HG03159 (cell line): ENCODE data around the gene DNHD1.
A peak's percentile ranks its signal among the peaks of the same experiment; 100 is the strongest.

Source experiments
- ATAC-seq: cut with Tn5 transposase; IDR thresholded peaks from one replicate; pipeline ENCODE4 v1.9.1; 2021; ENCODE audit warnings: mild to moderate bottlenecking, moderate library complexity; ENCODE audit not compliant: unreplicated experiment

DNHD1 gene

GRCh38 chr11:6611092-6611962 is 114.2 kb downstream of the DNHD1 start:
- peak; percentile 9 for ATAC-seq

GRCh38 chr11:6611963-6612212 is 114.8 kb downstream of the DNHD1 start:
- ATAC-seq = no peak

- peak; percentile 91 for ATAC-seq
These were observed 115.3 kb downstream of the DNHD1 start, which contains the start of gene TAF10 for GRCh38 chr11:6612213-6613041. Gene TAF10, minus strand, starts transcription at chr11:6612216. Its CDS starts 27 bp downstream, at chr11:6612189.

DNA sequence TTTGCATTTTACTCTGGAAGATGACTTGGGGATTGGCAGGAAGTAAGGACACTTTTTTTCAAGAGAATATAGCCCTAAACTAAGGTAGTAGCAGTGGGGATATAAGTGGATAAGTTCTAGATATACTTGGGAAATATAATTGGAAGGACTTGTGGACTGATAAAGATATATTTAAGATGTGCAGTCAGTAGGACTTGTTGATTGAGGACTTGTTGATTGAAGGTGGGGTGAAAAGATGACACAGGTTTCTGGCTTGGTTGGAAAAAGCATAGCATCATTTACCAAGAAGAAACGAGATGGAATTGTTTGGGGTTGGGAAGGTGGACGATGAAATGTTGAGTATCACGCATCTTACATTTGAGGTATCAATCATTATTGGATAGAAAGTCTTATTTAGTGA is 116.4 kb downstream of the DNHD1 start:
- ATAC-seq = no peak

DNA sequence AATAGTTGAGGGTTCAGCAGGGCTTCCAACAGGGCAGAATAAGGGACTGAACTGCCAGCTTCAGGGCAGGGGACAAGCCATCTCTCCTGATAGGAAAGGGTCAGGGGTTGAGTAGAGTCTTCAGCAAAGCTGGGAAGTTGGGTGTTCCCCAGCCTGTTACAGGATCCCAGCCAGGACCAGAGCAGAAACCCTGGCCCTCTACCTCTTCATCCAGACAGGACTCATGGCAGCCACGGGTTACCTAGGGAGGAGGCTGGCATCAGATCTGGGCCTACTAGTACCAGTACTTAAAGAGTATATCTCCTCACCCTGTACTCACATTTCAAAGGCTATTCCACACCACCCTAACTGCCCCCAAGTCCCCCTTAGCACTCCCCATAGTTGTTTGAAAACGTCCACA is 117.4 kb downstream of the DNHD1 start:
- ATAC-seq = no peak

- no peak for ATAC-seq
These were observed 118.0 kb downstream of the DNHD1 start for GRCh38 chr11:6615046-6615445.

DNA sequence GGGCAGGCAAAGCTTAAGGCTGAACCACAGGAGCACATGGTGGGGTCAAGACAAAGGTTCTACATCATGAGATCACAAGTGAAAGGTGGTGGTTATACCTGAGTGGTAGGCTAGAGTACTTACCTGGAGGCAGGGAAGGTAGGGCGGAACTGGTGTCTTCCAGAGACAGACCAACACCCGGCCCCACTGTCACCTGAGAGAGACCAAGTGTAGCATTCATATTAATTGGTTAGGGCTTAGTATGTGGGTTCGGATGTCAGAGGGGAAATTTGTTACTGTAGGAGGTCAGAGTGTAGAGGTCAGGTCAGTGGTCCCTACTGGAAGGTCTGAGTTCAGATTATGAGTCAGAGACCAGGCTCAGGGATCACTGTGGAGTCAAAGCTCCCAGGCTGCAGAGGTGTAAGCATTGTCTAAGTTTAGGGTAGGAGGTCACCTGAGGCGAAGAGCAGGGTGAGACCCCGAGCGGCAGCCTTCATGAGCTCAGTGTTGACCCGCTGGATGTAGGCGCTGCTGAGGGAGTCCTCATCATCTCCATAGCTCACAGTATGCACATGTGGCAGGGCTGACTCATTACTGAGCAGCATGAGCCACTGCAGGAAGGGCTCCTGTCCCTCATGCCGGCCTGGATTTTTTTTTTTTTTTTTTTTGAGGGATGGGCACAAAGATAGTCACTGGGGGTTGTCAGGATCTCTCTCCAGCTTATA is 119.0 kb downstream of the DNHD1 start:
- no peak for ATAC-seq

DNA sequence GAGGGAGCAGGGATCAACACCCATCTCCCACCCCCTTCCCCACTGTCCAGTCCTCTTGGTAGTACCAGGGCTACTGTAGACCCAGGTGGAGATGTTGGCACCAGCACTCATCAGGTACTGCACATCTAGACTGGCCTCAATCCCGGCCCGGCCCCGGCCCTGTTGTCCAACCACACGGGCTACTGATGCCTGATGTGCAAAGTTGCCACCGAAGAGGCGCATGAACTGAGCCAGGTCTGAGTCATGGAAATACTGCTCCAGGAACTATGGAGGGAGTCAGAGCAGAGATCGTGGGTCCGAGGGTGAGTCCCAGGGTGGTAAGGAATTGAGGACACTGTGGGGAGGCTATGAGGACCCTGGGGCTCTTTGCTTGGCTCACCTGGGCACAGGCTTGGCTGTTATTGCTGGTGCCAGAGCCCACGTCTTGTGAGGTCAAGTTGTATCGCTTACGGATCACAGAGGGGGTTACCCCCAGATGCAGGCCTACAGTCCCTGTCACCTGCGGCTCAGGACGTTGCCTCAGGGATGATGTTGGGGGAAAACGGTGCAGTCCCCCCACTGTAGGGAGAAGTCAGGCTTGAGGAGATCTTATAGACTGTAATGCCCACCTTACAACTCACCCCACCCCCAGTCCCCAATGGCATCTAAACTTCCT is 119.6 kb downstream of the DNHD1 start:
- no peak for ATAC-seq

GRCh38 chr11:6617315-6617781 is 120.3 kb downstream of the DNHD1 start:
- no peak for ATAC-seq

GRCh38 chr11:6618117-6619003 is 121.3 kb downstream of the DNHD1 start:
- no peak for ATAC-seq

DNA sequence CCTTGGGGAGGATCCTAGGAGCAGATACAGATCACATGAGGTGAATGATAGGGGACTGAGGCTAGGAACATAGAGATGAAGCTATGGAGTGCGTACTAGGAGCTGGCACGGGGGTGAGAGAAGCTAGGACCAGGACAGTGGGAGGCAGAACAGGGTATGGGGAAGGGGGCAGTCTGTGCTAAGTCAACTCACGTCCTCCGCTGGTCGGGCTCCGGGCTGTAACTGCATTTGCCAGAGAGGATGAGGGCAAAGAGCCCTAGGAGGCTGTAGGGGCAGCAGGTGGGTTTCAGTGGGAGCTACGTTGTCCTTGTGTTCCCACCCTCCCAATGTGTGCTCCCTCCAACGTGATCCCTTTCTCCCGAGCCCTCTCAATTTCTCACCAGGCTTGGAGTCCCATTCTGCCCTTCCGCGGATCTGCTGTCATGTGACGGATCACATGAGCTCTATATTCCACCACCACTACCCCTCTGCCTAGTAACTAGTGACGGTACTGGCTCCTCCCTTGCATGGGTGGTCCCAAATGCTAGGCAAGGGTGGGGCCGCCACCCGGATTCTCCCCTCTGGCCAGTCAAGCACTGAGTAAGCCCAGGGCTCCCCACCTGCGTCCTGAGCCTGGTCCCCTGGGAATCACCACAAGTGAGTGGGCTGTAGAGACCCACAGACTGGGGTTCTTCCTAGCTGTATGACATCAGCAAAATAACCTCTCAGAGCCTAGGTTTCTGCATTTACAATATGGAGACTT is 122.1 kb downstream of the DNHD1 start, which contains the start of gene TPP1:
TSS of gene TPP1 (minus strand) at position 419 of the 742 bp plus-strand sequence. CDS start at position 397, 22 bp downstream.
- peak; percentile 99 for ATAC-seq

- no peak for ATAC-seq
These were observed 123.6 kb downstream of the DNHD1 start for GRCh38 chr11:6620636-6621035.
